ENCODE results near the gene PTPRC.
"Not testable (repeated sequence)": the region's sequence is repeated elsewhere in the genome, so short reads cannot be mapped to it uniquely, and the experiment has no call there.

Gene PTPRC, protein sequence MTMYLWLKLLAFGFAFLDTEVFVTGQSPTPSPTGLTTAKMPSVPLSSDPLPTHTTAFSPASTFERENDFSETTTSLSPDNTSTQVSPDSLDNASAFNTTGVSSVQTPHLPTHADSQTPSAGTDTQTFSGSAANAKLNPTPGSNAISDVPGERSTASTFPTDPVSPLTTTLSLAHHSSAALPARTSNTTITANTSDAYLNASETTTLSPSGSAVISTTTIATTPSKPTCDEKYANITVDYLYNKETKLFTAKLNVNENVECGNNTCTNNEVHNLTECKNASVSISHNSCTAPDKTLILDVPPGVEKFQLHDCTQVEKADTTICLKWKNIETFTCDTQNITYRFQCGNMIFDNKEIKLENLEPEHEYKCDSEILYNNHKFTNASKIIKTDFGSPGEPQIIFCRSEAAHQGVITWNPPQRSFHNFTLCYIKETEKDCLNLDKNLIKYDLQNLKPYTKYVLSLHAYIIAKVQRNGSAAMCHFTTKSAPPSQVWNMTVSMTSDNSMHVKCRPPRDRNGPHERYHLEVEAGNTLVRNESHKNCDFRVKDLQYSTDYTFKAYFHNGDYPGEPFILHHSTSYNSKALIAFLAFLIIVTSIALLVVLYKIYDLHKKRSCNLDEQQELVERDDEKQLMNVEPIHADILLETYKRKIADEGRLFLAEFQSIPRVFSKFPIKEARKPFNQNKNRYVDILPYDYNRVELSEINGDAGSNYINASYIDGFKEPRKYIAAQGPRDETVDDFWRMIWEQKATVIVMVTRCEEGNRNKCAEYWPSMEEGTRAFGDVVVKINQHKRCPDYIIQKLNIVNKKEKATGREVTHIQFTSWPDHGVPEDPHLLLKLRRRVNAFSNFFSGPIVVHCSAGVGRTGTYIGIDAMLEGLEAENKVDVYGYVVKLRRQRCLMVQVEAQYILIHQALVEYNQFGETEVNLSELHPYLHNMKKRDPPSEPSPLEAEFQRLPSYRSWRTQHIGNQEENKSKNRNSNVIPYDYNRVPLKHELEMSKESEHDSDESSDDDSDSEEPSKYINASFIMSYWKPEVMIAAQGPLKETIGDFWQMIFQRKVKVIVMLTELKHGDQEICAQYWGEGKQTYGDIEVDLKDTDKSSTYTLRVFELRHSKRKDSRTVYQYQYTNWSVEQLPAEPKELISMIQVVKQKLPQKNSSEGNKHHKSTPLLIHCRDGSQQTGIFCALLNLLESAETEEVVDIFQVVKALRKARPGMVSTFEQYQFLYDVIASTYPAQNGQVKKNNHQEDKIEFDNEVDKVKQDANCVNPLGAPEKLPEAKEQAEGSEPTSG (N-terminal part only)

DNA sequence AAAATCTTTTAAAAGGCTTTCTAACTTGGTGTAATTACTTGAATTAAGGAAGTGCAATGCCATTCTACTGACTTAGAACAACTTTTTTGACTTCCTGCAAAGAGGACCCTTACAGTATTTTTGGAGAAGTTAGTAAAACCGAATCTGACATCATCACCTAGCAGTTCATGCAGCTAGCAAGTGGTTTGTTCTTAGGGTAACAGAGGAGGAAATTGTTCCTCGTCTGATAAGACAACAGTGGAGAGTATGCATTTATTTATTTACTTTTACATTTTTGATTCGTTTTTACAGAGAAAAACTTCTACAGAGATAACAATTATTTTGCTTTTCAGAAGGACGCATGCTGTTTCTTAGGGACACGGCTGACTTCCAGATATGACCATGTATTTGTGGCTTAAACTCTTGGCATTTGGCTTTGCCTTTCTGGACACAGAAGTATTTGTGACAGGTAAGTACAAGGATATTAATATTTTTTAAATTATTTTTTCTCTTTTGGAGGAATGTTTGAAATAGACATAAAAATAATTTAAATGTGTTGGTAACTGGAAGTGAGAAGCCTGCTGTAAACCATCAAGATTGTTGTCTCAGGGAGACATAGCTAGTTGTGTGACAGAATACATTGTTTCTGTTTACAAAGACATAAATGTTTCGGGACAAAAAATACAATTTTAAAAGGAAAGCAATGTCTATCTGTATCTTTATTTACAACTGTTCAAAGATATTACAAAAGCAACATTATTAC lies at the start of gene PTPRC:
Gene PTPRC, plus strand, starts transcription at position 147 of the 742 bp plus-strand sequence. Its CDS starts 229 bp downstream, at position 376.
- DNase-seq (ENCODE audit: low spot score), result peak; percentile 18

DNA sequence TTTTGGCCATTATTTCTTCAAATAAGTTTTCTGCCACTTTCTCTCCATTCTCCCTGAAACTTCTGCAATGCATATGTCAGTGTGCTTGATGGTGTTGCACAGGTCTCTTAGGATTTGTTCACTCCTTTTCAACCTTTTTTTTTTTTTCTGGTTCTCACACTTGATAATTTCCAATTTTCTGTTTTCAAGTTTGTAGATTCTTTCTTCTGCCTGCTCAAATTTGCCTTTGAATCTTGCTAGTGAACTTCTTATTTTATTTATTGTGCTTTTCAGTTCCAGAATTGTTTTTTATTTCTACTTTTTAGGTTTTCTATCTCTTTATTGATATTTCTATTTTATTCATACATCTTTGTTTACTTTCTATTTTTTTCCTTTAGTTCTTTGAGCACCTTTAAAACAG lies 48.4 kb upstream of the PTPRC start:
- DNase-seq (ENCODE audit: low spot score), result no peak

DNA sequence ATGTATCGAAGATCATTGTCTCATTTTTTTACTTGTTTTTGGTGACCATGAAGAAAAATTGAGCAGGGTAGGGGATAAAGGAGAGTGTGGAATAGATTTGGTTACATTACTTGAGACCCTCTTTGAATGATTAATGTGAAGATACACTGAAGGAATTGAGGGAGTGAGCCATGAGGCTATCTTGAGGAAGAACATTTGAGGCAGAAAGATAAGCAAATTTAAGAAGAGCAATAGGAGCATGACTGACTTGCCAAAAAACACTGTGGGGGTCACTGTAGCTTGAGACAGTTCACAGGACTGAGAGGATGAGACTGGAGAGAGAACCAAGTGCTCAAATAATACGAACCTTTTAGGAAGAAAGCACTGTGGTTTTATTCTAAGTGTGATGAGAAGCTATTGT lies 43.1 kb upstream of the PTPRC start:
- DNase-seq (ENCODE audit: low spot score), result no peak

DNA sequence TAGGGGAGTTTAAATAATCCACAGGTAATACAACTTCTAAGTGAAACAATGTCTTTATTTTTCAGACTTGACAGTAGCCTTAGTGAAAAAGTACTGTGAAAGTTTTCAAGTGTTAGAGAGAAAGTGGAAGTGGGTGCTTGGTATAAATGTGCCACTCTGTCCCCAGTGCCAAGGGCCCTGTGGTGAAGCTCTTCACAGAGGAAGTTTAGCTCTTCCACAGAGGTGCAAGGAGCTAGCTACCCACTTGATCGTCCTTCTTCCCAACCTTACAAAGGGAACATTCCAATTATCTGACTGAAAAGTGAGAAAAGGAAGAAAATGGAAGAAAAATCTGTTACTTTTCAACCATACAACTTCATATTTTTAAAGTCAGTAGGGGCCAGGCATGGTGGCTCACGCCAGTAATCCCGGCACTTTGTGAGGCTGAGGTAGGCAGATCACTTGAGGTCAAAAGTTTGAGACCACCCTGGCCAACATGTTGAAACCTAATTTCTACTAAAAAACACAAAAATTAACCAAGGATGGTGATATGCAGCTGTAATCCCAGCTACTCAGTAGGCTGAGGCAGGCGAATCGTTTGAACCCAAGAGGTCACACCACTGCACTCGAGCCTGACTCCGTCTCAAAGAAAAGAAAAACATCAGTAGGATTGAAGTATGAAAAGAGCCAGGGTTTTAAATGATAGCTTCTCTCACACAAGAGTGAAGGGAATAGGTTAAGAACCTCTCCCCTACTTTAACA lies 41.0 kb upstream of the PTPRC start:
- no peak for DNase-seq (ENCODE audit: low spot score)

DNA sequence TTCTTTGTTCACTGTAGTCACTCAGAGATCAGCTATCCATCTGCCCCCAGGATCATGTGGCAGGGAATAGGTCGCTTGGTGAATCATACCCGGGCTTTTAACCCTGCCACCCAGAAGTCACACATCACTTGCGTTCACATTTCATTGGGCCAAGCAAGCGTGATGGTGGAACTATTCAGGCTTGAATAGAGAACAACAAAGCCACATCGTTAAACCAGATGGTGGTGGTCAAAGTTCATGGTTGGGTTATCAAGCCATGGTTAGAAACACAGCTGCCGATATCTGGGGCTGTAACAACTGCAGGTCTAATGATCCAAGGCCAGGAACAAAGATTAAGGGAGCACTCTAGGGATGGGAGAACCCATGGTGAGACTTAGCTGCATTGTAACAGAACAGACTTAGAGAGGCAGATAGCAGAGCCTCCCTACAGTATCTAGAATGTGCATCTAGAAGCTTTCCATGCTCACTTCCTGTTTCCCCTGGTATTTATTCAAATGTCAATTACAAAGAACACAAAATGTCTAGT lies 40.0 kb upstream of the PTPRC start:
- DNase-seq (ENCODE audit: low spot score), result no peak

DNA sequence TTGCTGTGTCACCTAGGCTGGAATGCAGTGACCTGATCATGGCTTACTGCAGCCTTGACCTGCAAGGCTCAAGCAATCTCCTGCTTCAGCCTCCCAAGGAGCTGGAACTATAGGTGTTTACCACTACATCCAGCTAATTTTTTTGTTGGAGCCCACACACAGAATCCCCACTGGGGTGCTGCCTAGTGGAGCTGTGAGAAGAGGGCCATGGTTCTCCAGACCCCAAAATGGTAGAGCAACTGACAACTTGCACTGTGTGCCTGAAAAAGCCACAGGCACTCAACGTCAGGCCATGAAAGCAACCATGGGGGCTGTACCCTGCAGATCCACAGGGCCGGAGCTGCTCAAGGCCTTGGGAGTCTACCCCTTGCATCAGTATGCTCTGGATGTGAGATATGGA lies 39.1 kb upstream of the PTPRC start:
- no peak for DNase-seq (ENCODE audit: low spot score)

DNA sequence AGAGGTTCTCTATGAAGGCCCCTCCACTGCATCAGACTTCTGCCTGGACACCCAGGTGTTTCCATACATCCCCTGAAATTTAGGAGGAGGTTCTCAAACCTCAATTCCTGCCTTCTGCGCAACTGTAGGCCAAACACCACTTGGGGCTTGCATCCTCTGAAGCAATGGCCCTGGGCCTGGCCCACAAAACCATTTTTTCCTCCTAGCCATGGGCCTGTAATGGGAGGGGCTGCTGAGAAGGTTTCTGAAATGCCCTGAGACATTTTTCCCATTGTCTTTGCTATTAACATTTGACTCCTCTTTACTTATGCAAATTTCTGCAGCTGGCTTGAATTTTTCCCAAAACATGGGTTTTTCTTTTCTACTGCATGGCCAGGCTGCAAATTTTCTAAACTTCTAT lies 37.9 kb upstream of the PTPRC start:
- no peak for DNase-seq (ENCODE audit: low spot score)

DNA sequence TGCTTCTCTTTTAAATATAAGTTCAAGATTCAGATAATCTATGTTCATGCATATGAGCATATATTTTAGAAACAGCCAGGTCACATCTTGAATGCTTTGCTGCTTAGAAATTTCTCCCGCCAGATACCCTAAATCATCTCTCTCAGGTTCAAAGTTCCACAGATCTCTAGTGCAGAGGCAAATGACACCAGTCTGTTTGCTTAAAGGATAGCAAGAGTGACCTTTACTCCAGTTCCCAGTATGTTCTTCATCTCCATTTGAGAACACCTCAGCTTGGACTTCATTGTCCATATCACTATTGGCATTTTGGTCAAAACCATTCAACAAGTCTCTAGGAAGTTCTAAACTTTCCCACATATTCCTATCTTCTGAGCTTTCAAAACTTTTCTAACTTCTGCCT lies 37.5 kb upstream of the PTPRC start:
- DNase-seq (ENCODE audit: low spot score), result not testable (repeated sequence)

DNA sequence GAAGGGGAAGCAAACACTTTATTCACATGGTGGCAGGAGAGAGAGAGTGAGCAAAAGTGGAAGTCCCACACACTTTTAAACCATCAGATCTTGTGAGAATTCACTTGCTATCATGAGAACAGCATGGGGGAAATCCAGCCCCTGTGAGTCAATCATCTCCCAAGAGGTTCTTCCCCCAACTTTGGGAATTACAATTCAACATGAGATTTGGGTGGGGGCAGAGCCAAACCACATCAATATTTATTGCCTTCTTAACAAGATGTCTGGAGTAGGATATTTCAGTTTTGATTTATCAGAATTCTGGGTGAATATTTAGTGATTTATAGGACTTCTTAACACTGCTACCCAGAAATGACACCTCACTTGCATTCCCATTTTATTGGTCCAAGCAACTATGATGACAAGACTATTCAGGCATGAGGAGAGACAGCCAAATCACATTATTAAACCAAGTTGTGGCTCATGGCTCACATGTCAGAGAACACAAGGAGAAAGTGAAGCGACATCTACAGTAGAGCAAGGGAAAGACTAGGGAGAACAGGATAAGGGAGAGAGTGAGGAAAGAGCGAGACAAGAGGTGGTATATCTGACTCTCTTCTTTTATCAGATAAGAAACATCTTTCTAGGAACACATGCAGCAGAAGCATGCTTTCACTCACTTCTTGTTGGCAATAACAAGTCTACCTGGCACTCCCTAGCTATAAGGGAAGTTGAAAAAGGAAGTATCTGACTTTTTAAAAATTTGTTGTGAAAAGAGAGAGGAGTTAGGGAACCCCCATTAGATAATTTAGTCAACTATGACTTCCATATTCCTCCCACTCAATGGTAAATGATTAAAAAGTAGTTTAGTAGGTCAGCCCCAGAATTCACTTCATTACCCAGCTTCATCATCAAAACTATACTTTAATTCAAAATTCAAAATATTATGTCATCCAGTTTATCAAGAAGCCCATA lies 36.6 kb upstream of the PTPRC start:
- no peak for DNase-seq (ENCODE audit: low spot score)

DNA sequence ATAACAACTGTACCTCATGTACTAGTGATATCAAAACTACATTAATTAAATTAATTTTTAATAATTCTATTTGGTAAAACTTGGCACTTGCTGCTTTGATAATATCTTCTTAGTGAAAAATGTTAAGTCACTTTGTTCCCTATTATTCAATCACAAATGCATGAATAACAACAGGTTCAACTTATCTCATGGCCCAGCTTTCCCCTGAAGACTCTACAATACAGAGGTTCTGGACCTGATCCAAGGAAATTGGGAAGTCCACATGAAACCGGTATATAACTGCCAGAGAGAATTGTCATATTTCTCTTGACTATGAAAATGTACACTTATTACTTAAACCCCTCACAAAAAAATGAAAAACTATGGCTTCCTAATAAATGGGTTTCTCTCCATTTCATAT lies 33.9 kb upstream of the PTPRC start:
- DNase-seq (ENCODE audit: low spot score), result no peak

DNA sequence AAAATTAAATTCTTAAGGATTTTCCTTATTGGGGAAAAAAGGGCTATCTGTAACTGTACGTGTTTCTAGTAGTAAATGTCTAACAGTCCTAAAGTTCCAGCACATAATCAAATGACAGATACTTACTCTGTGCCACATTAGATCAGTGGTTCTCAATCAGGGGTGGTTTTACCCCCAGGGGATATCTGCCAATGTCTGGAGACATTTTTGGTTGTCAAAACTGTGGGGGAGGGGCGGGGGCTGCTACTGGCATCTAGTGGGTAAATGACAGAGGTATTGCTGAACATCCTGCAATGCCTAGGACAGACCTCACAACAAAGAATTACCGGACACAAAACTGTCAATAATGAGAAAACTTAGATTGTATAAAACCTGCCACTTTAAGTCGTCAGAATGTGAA lies 33.4 kb upstream of the PTPRC start:
- DNase-seq (ENCODE audit: low spot score), result no peak

DNA sequence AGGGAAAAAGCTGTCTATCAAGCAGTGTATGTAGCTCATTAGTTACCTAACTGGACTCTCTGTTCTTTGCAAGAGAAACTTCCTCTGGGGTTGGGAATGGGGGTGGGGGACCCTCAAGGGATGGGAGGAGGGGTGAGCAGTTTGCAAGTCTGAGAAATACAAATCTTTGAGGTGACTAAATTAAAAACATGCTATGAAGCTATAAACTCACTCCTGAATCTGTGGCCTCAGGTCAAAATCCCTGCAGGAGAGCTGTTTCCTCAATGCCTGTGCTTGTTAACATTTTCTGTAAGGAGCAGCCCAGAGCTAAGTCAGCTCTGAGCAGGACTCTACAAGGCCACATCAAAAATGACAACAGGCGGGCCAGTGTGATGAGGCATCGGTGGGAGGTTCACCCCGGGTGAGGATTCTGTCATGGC lies 32.8 kb upstream of the PTPRC start:
- no peak for DNase-seq (ENCODE audit: low spot score)

DNA sequence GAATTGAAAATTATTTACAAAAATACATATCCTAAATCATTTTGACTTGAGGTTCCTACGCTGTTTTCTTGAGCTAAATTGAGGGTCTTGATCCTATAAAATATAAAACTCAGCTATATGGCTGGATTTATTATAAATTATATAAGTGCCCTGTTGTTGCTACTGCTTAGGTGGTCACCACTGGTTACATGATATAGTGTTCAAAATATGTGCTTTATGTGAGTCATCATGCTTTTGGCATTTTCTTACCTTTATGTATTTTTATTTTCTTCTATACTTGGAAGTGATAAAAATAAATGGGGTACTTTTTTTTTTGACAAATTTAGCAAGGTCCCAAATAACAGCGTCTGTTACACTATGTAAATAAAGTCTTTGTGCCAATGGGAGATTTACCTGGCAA lies 31.1 kb upstream of the PTPRC start:
- no peak for DNase-seq (ENCODE audit: low spot score)

DNA sequence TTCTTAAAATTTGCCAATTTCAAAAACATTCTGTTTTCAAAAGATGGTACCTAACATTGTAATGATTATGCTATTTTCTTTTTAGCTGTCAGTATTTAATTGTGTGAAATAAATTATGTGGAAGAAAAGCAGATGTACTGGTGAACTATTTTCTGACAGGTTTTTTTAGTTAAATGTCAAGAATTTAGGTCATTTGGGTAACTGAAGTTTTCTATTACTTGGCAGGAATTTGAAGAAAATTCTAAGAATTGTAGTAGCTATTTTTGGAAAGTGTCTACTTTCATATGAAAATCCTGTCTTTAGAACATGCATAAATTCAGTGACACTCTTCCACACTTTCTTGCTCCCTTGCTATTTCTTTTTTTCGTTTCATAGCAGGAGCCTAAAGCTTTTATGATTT lies 28.5 kb upstream of the PTPRC start:
- no peak for DNase-seq (ENCODE audit: low spot score)

DNA sequence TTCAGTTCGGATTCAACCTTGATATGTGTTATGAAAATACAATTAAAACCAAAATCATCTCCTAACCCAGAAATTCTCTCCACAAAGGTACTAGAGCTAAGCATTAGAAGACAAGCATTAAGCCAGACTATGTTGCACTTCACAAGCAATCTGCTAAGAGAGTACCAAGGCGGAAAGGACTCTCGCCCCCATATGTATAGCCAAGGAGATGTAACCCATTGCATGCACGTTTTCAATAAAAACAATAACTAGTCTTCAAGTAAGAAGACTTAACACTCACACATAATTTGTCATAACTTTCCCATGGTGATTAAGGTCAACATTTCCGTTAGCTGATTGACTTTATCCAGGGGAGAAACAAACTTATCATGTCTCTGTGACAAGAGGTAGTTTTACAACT lies 27.6 kb upstream of the PTPRC start:
- DNase-seq (ENCODE audit: low spot score), result no peak

DNA sequence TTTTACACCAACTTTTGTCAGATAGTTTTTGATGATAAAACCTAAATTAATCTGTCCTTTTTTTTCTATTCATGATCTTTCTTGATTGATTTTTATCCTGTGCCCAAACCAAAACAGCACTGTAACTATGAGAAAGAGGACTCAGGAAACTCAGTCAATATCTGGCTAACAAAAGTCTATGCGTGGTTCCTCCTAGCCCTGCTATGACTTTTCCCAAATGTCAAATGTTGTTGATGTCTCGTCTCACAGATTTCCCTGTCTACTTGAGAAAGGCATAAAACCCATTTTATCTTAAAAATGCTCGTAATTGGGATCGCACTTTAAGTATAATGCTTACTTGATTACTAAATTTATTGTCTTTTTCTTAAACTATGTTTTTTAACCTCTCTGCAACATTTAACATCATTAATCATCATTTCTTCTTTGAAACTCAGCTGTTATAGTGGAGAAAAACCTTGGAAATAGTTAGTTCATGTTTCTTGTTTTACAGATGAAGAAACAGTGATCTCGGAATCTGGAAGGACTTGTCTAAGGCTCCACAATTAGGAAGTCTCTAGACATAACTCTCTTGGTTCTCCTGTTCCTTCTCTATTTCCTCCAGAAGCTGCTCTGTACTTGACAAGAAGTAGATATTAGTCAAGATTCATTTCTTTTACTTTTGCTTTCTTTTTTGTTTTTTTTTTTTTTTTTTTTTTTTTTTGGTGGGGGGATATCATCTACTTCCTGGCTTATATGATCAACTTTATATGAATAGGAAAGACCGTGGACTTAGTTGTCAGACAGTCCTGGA lies 26.2 kb upstream of the PTPRC start:
- DNase-seq (ENCODE audit: low spot score), result no peak

DNA sequence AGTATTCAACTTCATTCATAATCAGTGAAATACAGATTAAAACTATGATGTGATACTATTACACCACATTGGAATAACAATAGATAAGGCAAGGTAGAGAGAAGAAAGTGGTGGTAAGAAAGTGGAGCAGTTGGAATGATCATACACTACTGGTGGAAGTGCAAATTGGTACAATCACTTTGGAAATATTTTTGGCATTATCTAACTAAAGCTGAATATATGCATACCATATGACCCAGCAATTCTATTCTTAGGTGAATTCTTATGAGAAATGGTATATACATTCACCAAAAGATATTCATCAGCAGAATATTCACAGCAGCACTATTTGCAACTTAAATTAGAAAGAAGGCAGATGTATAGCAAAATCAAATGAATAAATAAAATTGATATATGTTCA lies 21.4 kb upstream of the PTPRC start:
- DNase-seq (ENCODE audit: low spot score), result no peak

DNA sequence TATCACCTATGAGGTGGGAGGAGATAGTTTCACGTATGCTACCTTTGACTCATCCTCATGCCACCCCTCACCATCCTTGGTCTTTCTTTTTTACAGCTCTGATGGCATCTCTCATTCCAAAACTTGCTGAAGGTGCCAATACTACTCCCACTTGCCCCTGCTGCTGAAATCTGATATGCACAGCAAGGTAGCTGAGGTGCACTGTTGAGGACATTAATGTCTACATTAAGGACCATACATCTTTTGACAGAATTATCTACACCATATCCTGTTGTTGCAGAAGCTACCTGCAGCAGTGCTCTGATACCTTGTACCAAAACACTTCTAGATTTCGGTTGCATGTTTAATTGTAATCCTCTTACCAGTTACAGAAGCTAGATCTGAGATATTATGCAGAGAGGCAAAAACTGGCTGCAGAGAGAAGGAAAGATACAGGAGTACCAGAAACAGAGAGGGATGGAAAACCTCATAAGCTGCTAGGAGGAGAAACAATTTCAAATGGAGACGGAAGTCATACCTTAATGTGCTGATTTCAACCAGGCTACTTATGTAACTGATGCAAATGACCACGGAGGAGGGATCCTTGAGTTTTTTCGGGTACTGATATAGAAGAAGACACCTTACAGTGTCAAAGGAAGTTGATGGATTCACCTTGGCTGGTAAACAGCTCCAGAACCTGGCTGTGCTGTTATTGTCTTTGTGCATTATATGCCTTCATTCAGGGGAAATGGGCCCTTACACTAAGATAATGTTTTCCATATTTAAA lies 19.3 kb upstream of the PTPRC start:
- DNase-seq (ENCODE audit: low spot score), result no peak
